ENCODE measurements around the gene CNTROB.

The CNTROB gene

GRCh38 chr17:7993972-7994589, 62.1 kb downstream of the CNTROB start:
- Histone ChIP-seq H3K9me3 (ENCODE audit: insufficient read depth, low read length, severe bottlenecking) (no peaks in the 10 kb centered on the region), H3K27ac (ENCODE audit: low read length) (no peak overlapping the region), H3K79me2 (ENCODE audit: insufficient read depth, low read length) (no peaks in the 10 kb centered on the region), H3K27me3 (ENCODE audit: insufficient read depth, low read length, poor library complexity) (no peaks in the 10 kb centered on the region), H3K4me3 (ENCODE audit: low read depth in 1 of 2, low read length in 2 of 2) (no peak overlapping the region), H3K36me3 (ENCODE audit: insufficient read depth, low read length) (no peaks in the 10 kb centered on the region), H3K9ac (ENCODE audit: low read depth, low read length) (no peak overlapping the region), H4K20me1 (ENCODE audit: insufficient read depth, low read length) (no peaks in the 10 kb centered on the region), H3K4me1 (ENCODE audit: insufficient read depth, low read length) (peaks cover 15% of the 10 kb centered on the region), H2AFZ (ENCODE audit: low read depth, low read length) (no peak overlapping the region), H3K4me2 (ENCODE audit: insufficient read depth, low read length) (no peak overlapping the region)
- no peak for DNase-seq
- no peak for ATAC-seq (ENCODE audit: insufficient read depth, low read depth)
- TF ChIP-seq CTCF (IDR thresholded peaks at IDR 0.05; ENCODE audit: borderline replicate concordance, extremely low read depth, low read length, poor library complexity, severe bottlenecking) (no peak), EZH2 (IDR thresholded peaks at IDR 0.05; ENCODE audit: borderline replicate concordance, low read depth, low read length, severe bottlenecking) (no peak)

DNA sequence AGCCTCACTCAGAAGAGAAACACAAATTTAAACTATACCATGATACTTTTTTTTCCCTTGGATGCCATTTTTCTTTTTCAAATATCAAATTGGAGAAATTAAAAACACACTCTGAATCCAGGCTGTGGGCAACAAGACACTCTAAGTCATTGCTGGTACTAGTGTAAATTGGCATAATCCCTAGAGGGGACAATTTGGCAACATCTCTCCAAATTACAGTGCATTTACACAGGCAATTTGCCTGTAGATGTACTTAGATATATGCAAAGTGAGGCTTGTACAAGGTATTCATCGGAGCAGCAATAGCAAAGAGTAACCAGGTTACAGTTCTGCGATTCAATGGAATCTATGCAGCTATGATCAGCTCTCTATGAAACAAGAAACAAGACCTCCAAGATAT, 63.7 kb downstream of the CNTROB start:
- H3K9me3 ChIP-seq (ENCODE audit: insufficient read depth, low read length, severe bottlenecking): no peaks in the 10 kb centered on the region
- no peaks in the 10 kb centered on the region for H4K20me1 ChIP-seq (ENCODE audit: insufficient read depth, low read length)
- no peaks in the 10 kb centered on the region for H3K27me3 ChIP-seq (ENCODE audit: insufficient read depth, low read length, poor library complexity)
- no peak overlapping the region for H3K27ac ChIP-seq (ENCODE audit: low read length)
- H3K4me1 ChIP-seq (ENCODE audit: insufficient read depth, low read length): peaks cover 4% of the 10 kb centered on the region
- H3K4me3 ChIP-seq (ENCODE audit: low read depth in 1 of 2, low read length in 2 of 2): no peak overlapping the region
- no peak overlapping the region for H2AFZ ChIP-seq (ENCODE audit: low read depth, low read length)
- no peak for TF ChIP-seq EZH2 (IDR thresholded peaks at IDR 0.05; ENCODE audit: borderline replicate concordance, low read depth, low read length, severe bottlenecking)
- no peak for TF ChIP-seq CTCF (IDR thresholded peaks at IDR 0.05; ENCODE audit: borderline replicate concordance, extremely low read depth, low read length, poor library complexity, severe bottlenecking)
- H3K79me2 ChIP-seq (ENCODE audit: insufficient read depth, low read length): no peaks in the 10 kb centered on the region
- ATAC-seq (ENCODE audit: insufficient read depth, low read depth) (no peak), DNase-seq (no peak)
- no peak overlapping the region for H3K4me2 ChIP-seq (ENCODE audit: insufficient read depth, low read length)
- no peaks in the 10 kb centered on the region for H3K36me3 ChIP-seq (ENCODE audit: insufficient read depth, low read length)
- H3K9ac ChIP-seq (ENCODE audit: low read depth, low read length): no peak overlapping the region

GRCh38 chr17:7997186-7997585, 65.2 kb downstream of the CNTROB start:
- H3K9me3 ChIP-seq (ENCODE audit: insufficient read depth, low read length, severe bottlenecking): no peaks in the 10 kb centered on the region
- TF ChIP-seq EZH2 (IDR thresholded peaks at IDR 0.05; ENCODE audit: borderline replicate concordance, low read depth, low read length, severe bottlenecking): no peak
- TF ChIP-seq CTCF (IDR thresholded peaks at IDR 0.05; ENCODE audit: borderline replicate concordance, extremely low read depth, low read length, poor library complexity, severe bottlenecking): peak; percentile 51
- no peaks in the 10 kb centered on the region for H3K4me1 ChIP-seq (ENCODE audit: insufficient read depth, low read length)
- ATAC-seq (ENCODE audit: insufficient read depth, low read depth) (peak; percentile 72; the same call in 2 of the 3 replicates), DNase-seq (peak; percentile 51)
- H2AFZ ChIP-seq (ENCODE audit: low read depth, low read length): no peak overlapping the region
- H3K4me2 ChIP-seq (ENCODE audit: insufficient read depth, low read length): no peak overlapping the region
- H3K36me3 ChIP-seq (ENCODE audit: insufficient read depth, low read length): no peaks in the 10 kb centered on the region
- H3K4me3 ChIP-seq (ENCODE audit: low read depth in 1 of 2, low read length in 2 of 2): no peak overlapping the region
- no peaks in the 10 kb centered on the region for H3K79me2 ChIP-seq (ENCODE audit: insufficient read depth, low read length)
- no peaks in the 10 kb centered on the region for H4K20me1 ChIP-seq (ENCODE audit: insufficient read depth, low read length)
- peaks cover 5% of the 10 kb centered on the region for H3K27me3 ChIP-seq (ENCODE audit: insufficient read depth, low read length, poor library complexity)
- no peak overlapping the region for H3K27ac ChIP-seq (ENCODE audit: low read length)
- H3K9ac ChIP-seq (ENCODE audit: low read depth, low read length): no peak overlapping the region

All from DND-41 (cell line).